Gastrocnemius medialis (tissue), 4 donors: Measurements from ENCODE around the gene ETDC.

Experiments
- CTCF ChIP-seq, 5 experiments: fragments of 450-650 bp in 3 of 5; fragments of 200-600 bp in 2 of 5; sonication (generic) in 2 of 5; IDR thresholded peaks in 4 of 5; conservative IDR thresholded peaks in 1 of 5; 1 replicate in 4 of 5; 2 replicates in 1 of 5; pipeline ENCODE4 v1.5.1; 2016 to 2019; ENCODE audit warnings: antibody characterized with exemption in 5 of 5, mild to moderate bottlenecking in 3 of 5, moderate library complexity in 3 of 5
- POLR2A ChIP-seq, 2 donors: fragments of 450-650 bp; IDR thresholded peaks; one replicate each; pipeline ENCODE4 v1.6.1; 2017; ENCODE audit warnings: antibody characterized with exemption in 2 of 2, mild to moderate bottlenecking in 2 of 2, moderate library complexity in 2 of 2

GRCh38 chrX:135347381-135348016, 38.2 kb downstream of the ETDC start:
- TF ChIP-seq CTCF (IDR thresholded peaks at IDR 0.05 in 4 of 5, conservative IDR thresholded peaks at IDR 0.05 in 1 of 5) (no peak), POLR2A (IDR thresholded peaks at IDR 0.05) (no peak)
